K562 (cell line): ENCODE data around the gene VWA3B. TPM values are rescaled to one million over a fixed set of nuclear protein-coding genes. Genes with fewer than 3 reads are reported as not detected.

ENCODE experiments used
- ATAC-seq: fragments of 200-7000 bp; cut with Tn5 transposase; 3 replicates; pipeline ENCODE4 v1.9.1; 2020; ENCODE audit warnings: moderate library complexity
- BruUV-seq: library from RNA; stranded (reverse); fragments of 400-500 nt; replicated peaks from 2 replicates; lab custom pipeline; 2021; lab: Mats Ljungman, UMichigan
- CTCF ChIA-PET: fragments of 300-600 bp; formaldehyde crosslinking; extraction: SDS; loops from one replicate; lab custom pipeline; 2021; ENCODE audit warnings: low intra/inter-chr PET ratio; lab: Yijun Ruan, JAX
- POLR2A ChIA-PET: fragments of 300-600, 350-650 bp; sonication (Branson Sonifier 250); formaldehyde crosslinking; extraction: SDS; loops from one replicate; lab custom pipeline; 2021; ENCODE audit warnings: antibody characterized with exemption, inconsistent platforms; lab: Yijun Ruan, JAX
- DNase-seq, 4 experiments: peaks; one replicate each; pipeline versions ENCODE4 v3.0.0 to v3.0.0-alpha.2; 2011 to 2018; ENCODE audit warnings: low spot score in 3 of 4, mixed read lengths in 3 of 4; ENCODE audit errors: extremely low read depth in 1 of 4
- FAIRE-seq: peaks from 2 replicates; lab custom pipeline; 2011; peaks lifted over from hg19 to GRCh38; lab: Jason Lieb, UNC
- H2AFZ ChIP-seq: 2 replicates; pipeline ENCODE4 v1.6.0; 2011; ENCODE audit warnings: low read depth, low read length, control low read depth, inconsistent platforms
- H3K27ac ChIP-seq: fragments of 200-600 bp; 3 replicates; pipeline ENCODE4 v1.8.0; 2011; ENCODE audit warnings: low read depth, mild to moderate bottlenecking, control low read depth, inconsistent platforms, low read length, moderate library complexity, mixed read lengths; ENCODE audit errors: extremely low read depth
- H3K27me3 ChIP-seq, 2 experiments: fragments of 300-600 bp in 1 of 2; 2 replicates in 1 of 2; 3 replicates in 1 of 2; pipeline versions ENCODE4 v1.6.0 to v1.8.0; 2011; ENCODE audit warnings: inconsistent platforms in 2 of 2, low read length in 2 of 2, mild to moderate bottlenecking in 1 of 2, mixed read lengths in 1 of 2, moderate library complexity in 1 of 2; ENCODE audit not compliant: control insufficient read depth in 2 of 2, insufficient read depth in 2 of 2
- H3K36me3 ChIP-seq: fragments of 300-600 bp; 3 replicates; pipeline ENCODE4 v1.8.0; 2011; ENCODE audit warnings: mild to moderate bottlenecking, low read length, inconsistent platforms; ENCODE audit not compliant: control insufficient read depth, insufficient read depth
- H3K4me1 ChIP-seq, 2 experiments: fragments of 200-600 bp in 1 of 2; replicated peaks in 1 of 2; 2 replicates in 1 of 2; 3 replicates in 1 of 2; pipeline versions ENCODE4 v1.5.1 to v1.8.0; 2011; ENCODE audit warnings: inconsistent platforms in 2 of 2, low read length in 2 of 2, mild to moderate bottlenecking in 1 of 2, mixed read lengths in 1 of 2, moderate library complexity in 1 of 2; ENCODE audit not compliant: control insufficient read depth in 2 of 2, insufficient read depth in 2 of 2
- H3K4me2 ChIP-seq: 2 replicates; pipeline ENCODE4 v1.6.1; 2011; ENCODE audit warnings: low read length, control low read depth, inconsistent platforms, mixed read lengths; ENCODE audit not compliant: insufficient read depth
- H3K4me3 ChIP-seq: fragments of 200-600 bp; sonication (generic), shearing (Covaris generic); 2 replicates; pipeline ENCODE4 v1.5.1; 2016; ENCODE audit warnings: control low read depth, inconsistent platforms
- H3K79me2 ChIP-seq: fragments of 200-600 bp; 3 replicates; pipeline ENCODE4 v1.8.0; 2011; ENCODE audit warnings: low read length, inconsistent platforms; ENCODE audit not compliant: control insufficient read depth, insufficient read depth
- H3K9ac ChIP-seq, 2 experiments: 2 replicates each; pipeline versions ENCODE4 v1.6.0 to v1.6.1; 2011; ENCODE audit warnings: low read depth in 2 of 2, low read length in 2 of 2, control low read depth in 1 of 2, inconsistent platforms in 1 of 2, mild to moderate bottlenecking in 1 of 2, mixed read lengths in 1 of 2; ENCODE audit not compliant: insufficient read depth in 1 of 2
- H3K9me1 ChIP-seq: one replicate; pipeline ENCODE4 v1.6.0; 2011; ENCODE audit warnings: inconsistent platforms, mild to moderate bottlenecking, low read length, moderate library complexity; ENCODE audit not compliant: control insufficient read depth, insufficient read depth
- H3K9me3 ChIP-seq: replicated peaks from 2 replicates; pipeline ENCODE4 v1.5.1; 2011; ENCODE audit warnings: low read depth, low read length, inconsistent platforms; ENCODE audit not compliant: control insufficient read depth, insufficient read depth
- H4K20me1 ChIP-seq: replicated peaks from 2 replicates; pipeline ENCODE4 v1.6.1; 2011; ENCODE audit warnings: low read length, inconsistent platforms, mixed read lengths; ENCODE audit not compliant: control insufficient read depth, insufficient read depth
- BRF1 ChIP-seq: IDR thresholded peaks from 3 replicates; pipeline ENCODE4 v1.6.1; 2011; ENCODE audit warnings: borderline replicate concordance, mild to moderate bottlenecking; ENCODE audit not compliant: insufficient read length; ENCODE audit errors: extremely low read depth
- CBX1 ChIP-seq: sonication (generic); IDR thresholded peaks from 2 replicates; pipeline ENCODE4 v1.6.1; 2016; ENCODE audit warnings: antibody characterized with exemption, low read depth, mild to moderate bottlenecking
- CCAR2 ChIP-seq: fragments of 200-400 bp; formaldehyde crosslinking; IDR thresholded peaks from 2 replicates; pipeline ENCODE4 v1.6.1; 2017; ENCODE audit warnings: mild to moderate bottlenecking, low read depth, low read length
- KDM5B ChIP-seq: fragments of 200-600 bp; sonication (generic); IDR thresholded peaks from 2 replicates; pipeline ENCODE4 v1.6.1; 2012; ENCODE audit warnings: low read depth, mild to moderate bottlenecking, moderate library complexity, low read length, control low read depth, inconsistent platforms; ENCODE audit not compliant: insufficient replicate concordance
- NFATC3 ChIP-seq: fragments of 450-650 bp; IDR thresholded peaks from 2 replicates; pipeline ENCODE4 v1.6.1; 2017; ENCODE audit warnings: mild to moderate bottlenecking
- TAL1 ChIP-seq: fragments of 450-650 bp; IDR thresholded peaks from 2 replicates; pipeline ENCODE4 v1.6.1; 2016; ENCODE audit warnings: mild to moderate bottlenecking
- TCF7L2 ChIP-seq: fragments of 150-350 bp; IDR thresholded peaks from 2 replicates; pipeline ENCODE4 v1.6.1; 2016; ENCODE audit warnings: low read depth, mild to moderate bottlenecking, low read length, moderate library complexity
- THRA ChIP-seq: fragments of 450-650 bp; IDR thresholded peaks from 2 replicates; pipeline ENCODE4 v1.6.1; 2017; ENCODE audit warnings: mild to moderate bottlenecking, moderate library complexity
- WGBS: fragments of 100-300 bp; shearing (Covaris generic); methylation state at CpG from one replicate; pipeline ENCODE4 v1.1.6; 2016; ENCODE audit warnings: low coverage, mixed read lengths; ENCODE audit not compliant: insufficient coverage; ENCODE audit errors: missing lambda C conversion rate; 5-methylcytosine and 5-hydroxymethylcytosine counted together
- in situ Hi-C: fragments of 300-500 bp; cut with MboI; formaldehyde crosslinking; loops from 4 replicates; pipeline ENCODE4 v1.15.0; 2018; ENCODE audit warnings: inconsistent platforms, mixed read lengths
- intact Hi-C: fragments of 100-400 bp; cut with micrococcal nuclease; formaldehyde crosslinking; loops from 2 replicates; pipeline ENCODE4 v1.14.2; 2022
- polyA plus RNA-seq, 8 experiments: library from polyadenylated mRNA; depleted of rRNA in 4 of 8; stranded (reverse) in 5 of 8; unstranded in 3 of 8; fragments of >200 nt; fragmentation: Nextera tagmentation in 2 of 8; fragmentation: Illumina TruSeq in 1 of 8; extraction: Ambion mirVana in 2 of 8; extraction: Trizol in 1 of 8; gene quantifications; 2 replicates each; pipeline versions ENCODE4 v1.2.1 to v1.2.3, GENCODE V29; 2011 to 2014; ENCODE audit warnings: inconsistent platforms in 1 of 8, missing spikeins in 1 of 8
- total RNA-seq, 7 experiments: library from RNA; depleted of rRNA in 6 of 7; stranded (reverse); fragments of >200 nt in 6 of 7; fragmentation: Illumina TruSeq in 2 of 7; extraction: Trizol in 2 of 7; gene quantifications; 2 replicates each; pipeline versions ENCODE4 v1.2.1 to v1.2.3, GENCODE V29; 2011 to 2021; ENCODE audit warnings: low replicate concordance in 1 of 7

VWA3B gene
- total and polyA plus RNA-seq, 9 of the 15 experiments (the other 6 are each of a cell fraction or from before 2014, with no cell fraction given): not detected

- TF ChIP-seq CBX1: no peak
- no peak for TF ChIP-seq CCAR2
- TF ChIP-seq THRA: no peak
- TF ChIP-seq NFATC3: no peak
- TF ChIP-seq TAL1: no peak
- TF ChIP-seq TCF7L2: no peak
- TF ChIP-seq KDM5B: no peak
- no peak for TF ChIP-seq BRF1
- Histone ChIP-seq H3K27ac (no peak overlapping the region), H3K9me3 (no peaks in the 10 kb centered on the region), H3K79me2 (no peaks in the 10 kb centered on the region), H3K9ac (no peak overlapping the region), H3K4me1 (no peaks in the 10 kb centered on the region), H2AFZ (no peak overlapping the region), H3K4me3 (no peak overlapping the region), H3K36me3 (no peaks in the 10 kb centered on the region), H4K20me1 (no peaks in the 10 kb centered on the region), H3K9me1 (no peaks in the 10 kb centered on the region), H3K27me3 (peaks cover 0 to 9% of the 10 kb centered on the region in 2 experiments; a peak in 2 of 5 replicates), H3K4me2 (no peak overlapping the region)
- WGBS: 25% methylated on average over 4 of the region's 4 CpGs
- POLR2A ChIA-PET: no interaction called here
- intact Hi-C loops: no loop called here
- in situ Hi-C loops: no loop called here
- DNase-seq (no peak), FAIRE-seq (no peak), ATAC-seq (no peak)
- no TSS peak for BruUV-seq
- CTCF ChIA-PET: no interaction called here
Observed at GRCh38 chr2:98327776-98328175, 240.8 kb downstream of the VWA3B start.
